HG03460 (cell line): ENCODE measurements around the gene GLI3.

ENCODE experiments used
- ATAC-seq: cut with Tn5 transposase; IDR thresholded peaks from one replicate; pipeline ENCODE4 v1.9.1; 2021; ENCODE audit not compliant: unreplicated experiment

The GLI3 gene

GRCh38 chr7:42180806-42181205 is 56.2 kb downstream of the GLI3 start:
- ATAC-seq: no peak

- no peak for ATAC-seq
Observed at GRCh38 chr7:42176724-42177101, 60.3 kb downstream of the GLI3 start.

- ATAC-seq: no peak
Observed at GRCh38 chr7:42175834-42176723, 60.9 kb downstream of the GLI3 start.

GRCh38 chr7:42174391-42174912 is 62.6 kb downstream of the GLI3 start:
- no peak for ATAC-seq

- ATAC-seq: no peak
Observed at GRCh38 chr7:42170724-42171123, 66.3 kb downstream of the GLI3 start.

- ATAC-seq: no peak
Observed at GRCh38 chr7:42168512-42168911, 68.5 kb downstream of the GLI3 start.

DNA sequence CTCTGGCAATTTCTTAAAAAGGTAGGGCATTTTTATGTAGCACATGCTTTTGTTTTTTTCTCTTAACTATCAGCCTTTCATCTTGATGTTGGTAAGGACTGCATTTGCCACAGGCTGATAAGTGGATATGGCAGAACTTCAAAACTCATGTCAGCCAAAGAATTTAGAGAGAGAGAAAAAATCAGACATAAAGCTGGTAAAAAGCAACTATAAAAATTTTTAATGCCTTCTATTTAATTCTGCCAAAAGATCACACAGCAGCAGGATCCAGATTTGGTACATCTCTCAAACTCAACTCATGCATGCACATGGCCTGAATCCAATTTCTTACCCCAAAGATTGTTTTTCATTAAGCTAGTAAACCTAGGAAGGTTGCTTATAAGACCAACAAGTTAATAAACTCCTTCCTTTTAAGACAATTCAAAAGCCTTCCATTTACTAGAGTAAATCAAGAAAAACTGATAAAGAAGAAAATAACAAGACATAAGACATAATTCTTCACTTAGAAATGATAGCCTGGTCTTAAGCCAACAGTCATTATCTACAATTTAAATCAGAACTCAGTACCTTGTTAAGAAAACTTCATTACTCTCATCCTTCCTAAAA is 69.3 kb downstream of the GLI3 start:
- ATAC-seq: no peak

DNA sequence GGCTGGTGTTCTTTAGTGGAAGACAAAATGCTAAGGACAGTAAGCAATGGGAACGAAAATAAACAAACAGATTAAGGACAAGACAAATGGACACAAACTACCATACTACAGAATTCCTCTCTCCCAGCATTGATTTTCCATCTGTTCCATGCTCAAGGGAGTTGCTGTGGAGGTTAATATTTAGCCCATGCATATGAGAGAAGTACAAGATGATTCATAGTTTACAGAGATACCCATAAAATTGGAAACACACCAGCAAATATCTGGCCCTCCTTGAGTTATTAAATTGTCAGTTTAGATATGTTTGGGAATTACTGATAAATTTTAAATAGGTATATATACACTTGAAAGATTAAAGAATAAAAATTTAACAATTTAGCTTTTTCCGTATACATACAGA is 69.8 kb downstream of the GLI3 start:
- no peak for ATAC-seq

- ATAC-seq: no peak
Observed at GRCh38 chr7:42164881-42165428, 72.1 kb downstream of the GLI3 start.

- ATAC-seq: no peak
Observed at GRCh38 chr7:42162560-42163325, 74.3 kb downstream of the GLI3 start.

DNA sequence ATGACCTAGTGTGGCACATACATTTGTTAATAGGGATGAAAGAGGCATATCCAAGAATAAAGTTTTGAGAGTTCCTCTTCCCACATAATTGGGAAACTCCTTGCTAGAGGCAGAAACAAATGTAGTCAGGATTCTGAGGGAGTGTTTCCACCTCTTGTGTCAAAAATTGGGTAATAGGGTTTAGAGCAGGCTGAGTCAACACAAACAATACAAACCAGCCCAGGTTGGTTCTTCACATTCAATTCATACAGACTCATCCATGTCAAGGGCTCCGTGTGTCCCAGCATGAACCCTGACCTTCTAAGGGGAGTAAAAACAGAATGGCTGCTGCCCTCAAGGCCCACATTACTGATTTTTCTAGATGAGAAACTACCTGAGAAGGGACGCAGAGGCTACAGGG is 75.3 kb downstream of the GLI3 start:
- ATAC-seq: no peak

DNA sequence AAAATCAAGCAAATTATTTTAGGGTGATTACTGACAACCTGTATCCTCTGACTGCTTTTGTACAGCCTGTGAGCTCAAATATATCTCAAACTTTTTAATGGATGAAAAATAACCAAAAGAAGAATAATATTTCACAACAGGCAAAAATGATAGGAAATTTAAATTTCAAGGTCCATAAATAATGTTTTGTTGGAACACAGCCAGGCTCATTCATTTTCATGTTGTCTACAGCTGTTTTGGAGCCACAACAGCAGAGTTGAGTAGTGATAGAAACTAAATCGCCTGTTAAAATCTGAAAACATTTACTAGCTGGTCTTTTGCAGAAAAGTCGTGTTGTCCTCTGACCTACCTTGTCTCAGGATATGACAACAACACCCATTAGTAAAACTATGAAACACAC is 75.9 kb downstream of the GLI3 start:
- no peak for ATAC-seq

GRCh38 chr7:42159130-42159529 is 77.9 kb downstream of the GLI3 start:
- no peak for ATAC-seq

GRCh38 chr7:42156967-42157721 is 79.9 kb downstream of the GLI3 start:
- ATAC-seq: no peak

- ATAC-seq: no peak
Observed at GRCh38 chr7:42156291-42156865, 80.6 kb downstream of the GLI3 start.

- ATAC-seq: no peak
Observed at GRCh38 chr7:42155584-42156290, 81.3 kb downstream of the GLI3 start.

DNA sequence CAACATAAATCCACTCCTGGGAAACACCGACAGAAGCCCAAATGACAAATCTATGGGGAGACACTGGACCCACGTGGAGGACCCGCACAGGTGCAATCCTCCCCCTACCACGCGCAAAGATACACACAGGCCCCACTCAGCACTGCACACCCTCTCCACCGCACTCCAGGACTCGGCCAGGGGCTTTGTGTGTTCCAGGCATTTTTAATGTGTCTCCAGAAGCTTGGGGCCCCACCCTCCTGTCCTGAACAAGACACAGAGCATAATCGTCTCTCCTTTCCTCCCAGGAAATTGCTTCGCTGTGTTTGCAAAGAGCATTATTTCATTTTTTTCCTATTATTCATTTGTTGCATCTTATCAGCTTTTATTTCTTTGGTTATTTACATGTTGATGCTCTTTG is 82.8 kb downstream of the GLI3 start:
- no peak for ATAC-seq

DNA sequence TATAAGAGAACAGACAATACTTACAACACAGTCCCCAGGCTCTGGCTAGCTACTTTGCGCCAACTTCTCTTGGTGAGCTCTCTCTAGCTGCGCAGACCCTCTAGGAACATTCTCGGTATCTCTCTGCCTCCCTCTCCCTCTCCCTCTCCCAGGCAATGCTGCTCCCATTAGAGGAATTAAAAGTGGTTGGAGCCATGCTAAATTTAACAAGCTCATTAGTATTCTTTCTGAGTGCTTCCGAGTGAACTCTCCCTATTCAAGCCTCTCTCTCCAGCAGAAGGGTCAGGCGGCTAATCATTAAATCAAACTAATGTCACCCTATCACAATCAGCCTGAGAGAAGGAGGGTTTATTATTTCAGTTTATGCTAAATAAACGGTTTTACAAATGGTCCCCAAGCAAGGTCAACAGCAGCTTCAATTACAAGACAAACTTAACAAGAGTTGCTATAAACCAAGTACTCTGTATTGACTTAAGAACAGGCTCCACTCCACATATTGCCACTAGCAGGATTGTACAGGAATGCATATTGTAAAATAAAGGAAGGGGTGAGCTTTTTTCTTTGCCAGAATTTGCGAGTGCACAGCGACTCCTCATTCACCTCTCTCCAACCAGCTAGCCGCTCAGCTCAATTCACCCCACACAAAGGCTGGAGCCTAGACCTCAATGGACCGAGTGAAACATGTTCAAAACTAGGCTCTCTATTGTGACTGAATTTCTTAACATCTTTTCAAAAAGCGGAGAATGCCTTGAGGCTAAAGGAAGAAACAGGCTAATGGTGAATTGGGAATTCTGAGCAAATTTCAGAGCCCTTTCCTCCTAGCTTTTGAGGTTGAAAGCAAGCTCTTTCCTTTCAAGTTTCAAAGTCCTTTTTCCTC is 84.4 kb downstream of the GLI3 start:
- no peak for ATAC-seq

DNA sequence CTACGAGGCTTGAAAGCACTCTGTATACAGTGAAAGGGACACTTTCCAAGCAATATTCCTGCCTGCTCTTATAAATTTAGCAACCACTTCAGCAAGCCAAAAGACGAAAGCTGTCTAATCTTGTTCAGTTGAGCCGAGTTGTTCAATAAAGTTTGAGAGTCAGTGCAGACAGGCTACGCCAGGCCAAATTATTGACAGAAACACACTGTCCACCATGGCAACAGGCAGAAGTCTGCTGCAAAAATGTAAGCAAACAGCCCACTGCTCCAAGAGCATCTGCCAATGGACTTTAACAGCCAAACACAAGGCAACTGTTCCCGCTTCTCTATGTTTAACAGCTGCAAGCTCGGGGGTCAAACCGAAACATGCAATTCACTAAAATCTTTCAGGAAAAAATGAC is 85.7 kb downstream of the GLI3 start:
- ATAC-seq: no peak
